HCT116 (cell line): ENCODE measurements around the gene LRRD1. TPM values are rescaled to one million over a fixed set of nuclear protein-coding genes. Genes with fewer than 3 reads are reported as not detected.

Source experiments
- ATAC-seq: fragments of 200-7000 bp; cut with Tn5 transposase; 2 replicates; pipeline ENCODE4 v1.9.1; 2020; ENCODE audit warnings: mild to moderate bottlenecking, moderate library complexity
- BruUV-seq: library from RNA; stranded (reverse); fragments of 400-500 nt; replicated peaks from 2 replicates; lab custom pipeline; 2021; lab: Mats Ljungman, UMichigan
- CTCF ChIA-PET: fragments of 300-600 bp; sonication (Branson Sonifier 250); formaldehyde crosslinking; loops from one replicate; lab custom pipeline; 2021; ENCODE audit warnings: antibody characterized with exemption; lab: Charles Lee
- POLR2A ChIA-PET: fragments of 300-600, 350-600 bp; sonication (Branson Sonifier 250); formaldehyde crosslinking; loops from one replicate; lab custom pipeline; 2021; ENCODE audit warnings: antibody characterized with exemption; lab: Charles Lee
- RAD21 ChIA-PET, 2 experiments: fragments of 300-600 bp; sonication (Branson Sonifier 250); formaldehyde crosslinking; loops; one replicate each; lab custom pipeline; 2023; ENCODE audit warnings: low total read pairs in 2 of 2; ENCODE audit not compliant: uncharacterized antibody in 2 of 2, unreplicated experiment in 2 of 2, low non-redundant PET in 1 of 2; lab: Charles Lee
- DNase-seq: peaks from one replicate; pipeline ENCODE4 v3.0.0-alpha.2; 2010; ENCODE audit warnings: low read depth, low spot score
- H2AFZ ChIP-seq: fragments of 200-600 bp; shearing (Covaris generic), sonication (generic); 2 replicates; pipeline ENCODE4 v1.6.1; 2017; ENCODE audit warnings: low read depth, mixed run types, mixed read lengths, antibody characterized with exemption, low read length; ENCODE audit not compliant: poor library complexity, severe bottlenecking
- H3K27ac ChIP-seq: 2 replicates; pipeline ENCODE4 v1.5.1; 2012; ENCODE audit warnings: low read depth, low read length
- H3K27me3 ChIP-seq: fragments of 200-600 bp; sonication (generic); 2 replicates; pipeline ENCODE4 v1.6.1; 2016; ENCODE audit warnings: mixed run types, low read length, mixed read lengths; ENCODE audit not compliant: insufficient read depth
- H3K36me3 ChIP-seq, 2 experiments: fragments of 200-500 bp in 1 of 2; fragments of 200-600 bp in 1 of 2; sonication (Bioruptor generic) in 1 of 2; sonication (generic) in 1 of 2; 2 replicates each; pipeline versions ENCODE4 v1.5.1 to v1.6.1; 2014 to 2016; ENCODE audit warnings: low read length in 2 of 2, inconsistent platforms in 1 of 2, mixed read lengths in 1 of 2, mixed run types in 1 of 2; ENCODE audit not compliant: insufficient read depth in 2 of 2, control insufficient read depth in 1 of 2
- H3K4me1 ChIP-seq, 2 experiments: fragments of 200-600 bp in 1 of 2; sonication (generic) in 1 of 2; 2 replicates each; pipeline versions ENCODE4 v1.5.1 to v1.6.1; 2012 to 2017; ENCODE audit warnings: low read length in 2 of 2, inconsistent platforms in 1 of 2, mild to moderate bottlenecking in 1 of 2, mixed read lengths in 1 of 2, mixed run types in 1 of 2, moderate library complexity in 1 of 2; ENCODE audit not compliant: insufficient read depth in 2 of 2, control insufficient read depth in 1 of 2
- H3K4me2 ChIP-seq: fragments of 200-600 bp; sonication (generic); 2 replicates; pipeline ENCODE4 v1.6.1; 2017; ENCODE audit warnings: mixed run types, low read length, mixed read lengths
- H3K4me3 ChIP-seq, 2 experiments: fragments of 200-600 bp in 1 of 2; sonication (generic) in 1 of 2; replicated peaks in 1 of 2; 2 replicates each; pipeline ENCODE4 v1.5.1; 2011 to 2016; ENCODE audit warnings: low read length in 2 of 2, control low read depth in 1 of 2, low read depth in 1 of 2, mild to moderate bottlenecking in 1 of 2, mixed read lengths in 1 of 2, mixed run types in 1 of 2
- H3K79me2 ChIP-seq: fragments of 200-600 bp; sonication (generic); 2 replicates; pipeline ENCODE4 v1.6.1; 2017; ENCODE audit warnings: mild to moderate bottlenecking, mixed run types, low read length, moderate library complexity, mixed read lengths; ENCODE audit not compliant: insufficient read depth
- H3K9ac ChIP-seq: fragments of 200-600 bp; sonication (generic); 2 replicates; pipeline ENCODE4 v1.6.1; 2016; ENCODE audit warnings: low read length, mixed read lengths
- H3K9me2 ChIP-seq: fragments of 200-600 bp; sonication (generic), shearing (Covaris generic); 2 replicates; pipeline ENCODE4 v1.6.1; 2017; ENCODE audit warnings: mixed run types, mild to moderate bottlenecking, moderate library complexity; ENCODE audit not compliant: insufficient read depth
- H3K9me3 ChIP-seq, 2 experiments: fragments of 200-500 bp in 1 of 2; fragments of 200-600 bp in 1 of 2; sonication (Bioruptor generic) in 1 of 2; sonication (generic) in 1 of 2; 2 replicates each; pipeline ENCODE4 v1.6.1; 2014 to 2017; ENCODE audit warnings: low read length in 2 of 2, mixed read lengths in 2 of 2, inconsistent platforms in 1 of 2, low read depth in 1 of 2, mild to moderate bottlenecking in 1 of 2, mixed run types in 1 of 2, moderate library complexity in 1 of 2; ENCODE audit not compliant: control insufficient read depth in 1 of 2, insufficient read depth in 1 of 2
- H4K20me1 ChIP-seq: fragments of 200-600 bp; sonication (generic), shearing (Covaris generic); 2 replicates; pipeline ENCODE4 v1.6.1; 2017; ENCODE audit warnings: mixed run types, mild to moderate bottlenecking, moderate library complexity; ENCODE audit not compliant: insufficient read depth
- ATF3 ChIP-seq: IDR thresholded peaks from 2 replicates; pipeline ENCODE4 v1.6.1; 2012
- CBX3 ChIP-seq: IDR thresholded peaks from 2 replicates; pipeline ENCODE4 v1.6.1; 2012; ENCODE audit warnings: low read depth
- EGR1 ChIP-seq: IDR thresholded peaks from 2 replicates; pipeline ENCODE4 v1.6.1; 2012; ENCODE audit warnings: low read depth
- ELF1 ChIP-seq: IDR thresholded peaks from 2 replicates; pipeline ENCODE4 v1.6.1; 2012; ENCODE audit warnings: low read depth, borderline replicate concordance
- EZH2 ChIP-seq: fragments of 200-600 bp; sonication (generic); IDR thresholded peaks from 2 replicates; pipeline ENCODE4 v1.6.1; 2017; ENCODE audit warnings: antibody characterized with exemption, mixed run types
- JUND ChIP-seq: IDR thresholded peaks from 2 replicates; pipeline ENCODE4 v1.6.1; 2012
- POLR2AphosphoS5 ChIP-seq: IDR thresholded peaks from 2 replicates; pipeline ENCODE4 v1.6.1; 2011; ENCODE audit warnings: mild to moderate bottlenecking, low read depth, low read length, moderate library complexity
- RAD21 ChIP-seq: IDR thresholded peaks from 2 replicates; pipeline ENCODE4 v1.6.1; 2012; ENCODE audit warnings: low read depth, mild to moderate bottlenecking
- REST ChIP-seq: IDR thresholded peaks from 2 replicates; pipeline ENCODE4 v1.6.1; 2012; ENCODE audit warnings: low read depth
- SIN3A ChIP-seq: IDR thresholded peaks from 2 replicates; pipeline ENCODE4 v1.6.1; 2012; ENCODE audit warnings: low read depth
- SP1 ChIP-seq: IDR thresholded peaks from 2 replicates; pipeline ENCODE4 v1.6.1; 2012; ENCODE audit warnings: low read depth
- SRF ChIP-seq: IDR thresholded peaks from 2 replicates; pipeline ENCODE4 v1.6.1; 2012; ENCODE audit warnings: low read depth
- TCF7L2 ChIP-seq: IDR thresholded peaks from 2 replicates; pipeline ENCODE4 v1.7.0; 2011; ENCODE audit warnings: borderline replicate concordance, inconsistent platforms; ENCODE audit not compliant: insufficient read depth, insufficient read length; ENCODE audit errors: extremely low read depth
- YY1 ChIP-seq: IDR thresholded peaks from 2 replicates; pipeline ENCODE4 v1.6.1; 2011; ENCODE audit warnings: low read length, low read depth, moderate library complexity, mild to moderate bottlenecking; ENCODE audit not compliant: insufficient replicate concordance; ENCODE audit errors: extremely low read depth
- ZBTB33 ChIP-seq: IDR thresholded peaks from 2 replicates; pipeline ENCODE4 v1.6.1; 2011; ENCODE audit warnings: mild to moderate bottlenecking, low read length, moderate library complexity; ENCODE audit not compliant: insufficient replicate concordance; ENCODE audit errors: extremely low read depth
- ZFX ChIP-seq: fragments of 450-650 bp; IDR thresholded peaks from 2 replicates; pipeline ENCODE4 v1.6.1; 2017
- ZNF274 ChIP-seq: fragments of 200-500 bp; sonication (Bioruptor generic); IDR thresholded peaks from 2 replicates; pipeline ENCODE4 v1.6.1; 2014; ENCODE audit warnings: mild to moderate bottlenecking, low read depth, low read length, inconsistent platforms
- intact Hi-C: fragments of 100-400 bp; cut with micrococcal nuclease; formaldehyde crosslinking; loops from 2 replicates; pipeline ENCODE4 v1.10.0; 2022
- total RNA-seq: library from RNA; stranded (reverse); gene quantifications from one replicate; pipeline ENCODE4 v1.2.1, GENCODE V29; 2021; ENCODE audit not compliant: unreplicated experiment

Gene LRRD1
- total RNA-seq, 1 experiment from 2014 or later: not detected

- TF ChIP-seq CBX3 (no peak), ATF3 (no peak), SIN3A (no peak), ELF1 (no peak), ZFX (no peak), ZBTB33 (no peak), JUND (no peak), EZH2 (no peak), SRF (no peak), YY1 (no peak), EGR1 (no peak), TCF7L2 (no peak), RAD21 (no peak), REST (no peak), SP1 (no peak), ZNF274 (no peak), POLR2AphosphoS5 (no peak)
- H3K36me3 ChIP-seq: peaks cover 6 to 22% of the 10 kb centered on the region in 2 experiments; a peak in 3 of 4 replicates
Observed at GRCh38 chr7:92100534-92100933, 78.4 kb downstream of the LRRD1 start.

More at GRCh38 chr7:92100534-92100933, 78.4 kb downstream of the LRRD1 start:
- no peak overlapping the region for H3K4me2 ChIP-seq
- H3K9me3 ChIP-seq: no peaks in the 10 kb centered on the region
- ChIA-PET CTCF (no interaction called here), RAD21 (no interaction called here), POLR2A (no interaction called here)
- H3K79me2 ChIP-seq: no peaks in the 10 kb centered on the region
- no peak overlapping the region for H3K4me3 ChIP-seq
- ATAC-seq (no peak), DNase-seq (no peak)
- no peak overlapping the region for H2AFZ ChIP-seq
- H3K9me2 ChIP-seq: no peaks in the 10 kb centered on the region
- H4K20me1 ChIP-seq: no peaks in the 10 kb centered on the region
- no peaks in the 10 kb centered on the region for H3K27me3 ChIP-seq
- no peak overlapping the region for H3K27ac ChIP-seq
- H3K4me1 ChIP-seq: no peaks in the 10 kb centered on the region
- no TSS peak for BruUV-seq
- intact Hi-C loops: no loop called here
- H3K9ac ChIP-seq: no peak overlapping the region
